A549 (cell line): Measurements from ENCODE around the gene PTCD3. TPM values are rescaled to one million over a fixed set of nuclear protein-coding genes. Genes with fewer than 3 reads are reported as not detected.

Source experiments
- ATAC-seq, 2 experiments: fragments of 200-7000 bp in 1 of 2; fragments of >200 bp in 1 of 2; cut with Nextera tagmentation in 1 of 2; cut with Tn5 transposase in 1 of 2; 3 replicates each; pipeline versions ENCODE4 v1.8.0 to v1.9.1; 2018 to 2020; ENCODE audit warnings: mild to moderate bottlenecking in 1 of 2, moderate library complexity in 1 of 2
- CTCF ChIA-PET: fragments of 300-600 bp; sonication (Branson Sonifier 250); formaldehyde crosslinking; extraction: SDS; loops from one replicate; lab custom pipeline; 2021; ENCODE audit warnings: antibody characterized with exemption, inconsistent platforms; lab: Yijun Ruan, JAX
- POLR2A ChIA-PET: fragments of 350-600 bp; formaldehyde crosslinking; extraction: SDS; loops from one replicate; lab custom pipeline; 2021; ENCODE audit warnings: antibody characterized with exemption, inconsistent platforms; lab: Yijun Ruan, JAX
- DNase-seq, 2 experiments: peaks; one replicate each; pipeline versions ENCODE4 v3.0.0 to v3.0.0-alpha.2; 2011 to 2016; ENCODE audit warnings: low read depth in 1 of 2, low spot score in 1 of 2
- FAIRE-seq: peaks from 2 replicates; lab custom pipeline; 2011; peaks lifted over from hg19 to GRCh38; lab: Jason Lieb, UNC
- H3K27ac ChIP-seq, 2 experiments: fragments of >200 bp; sonication (Bioruptor Twin); formaldehyde crosslinking; 3 replicates each; pipeline ENCODE4 v1.5.1; 2016 to 2017
- H3K4me1 ChIP-seq: fragments of >200 bp; sonication (Bioruptor Twin); formaldehyde crosslinking; 3 replicates; pipeline ENCODE4 v1.6.1; 2016
- H3K4me2 ChIP-seq: fragments of >200 bp; sonication (Bioruptor Twin); formaldehyde crosslinking; 3 replicates; pipeline ENCODE4 v1.6.1; 2016
- H3K4me3 ChIP-seq: fragments of >200 bp; sonication (Bioruptor Twin); formaldehyde crosslinking; 3 replicates; pipeline ENCODE4 v1.5.1; 2016
- H3K9me3 ChIP-seq: fragments of >200 bp; sonication (Bioruptor Twin); formaldehyde crosslinking; 3 replicates; pipeline ENCODE4 v1.6.1; 2016
- CBX8 ChIP-seq: fragments of 200-600 bp; sonication (generic); IDR thresholded peaks from 2 replicates; pipeline ENCODE4 v1.6.1; 2016
- EHF ChIP-seq: fragments of 250-450 bp; sonication (Bioruptor Pico); IDR thresholded peaks from 2 replicates; pipeline ENCODE4 v1.5.0; 2020; ENCODE audit warnings: mild to moderate bottlenecking
- FOSB ChIP-seq: fragments of 250-450 bp; sonication (Bioruptor Pico); IDR thresholded peaks from 2 replicates; pipeline ENCODE4 v1.5.0; 2020; ENCODE audit warnings: mild to moderate bottlenecking, moderate library complexity
- HOXB13 ChIP-seq: fragments of 250-450 bp; sonication (Bioruptor Pico); IDR thresholded peaks from 2 replicates; pipeline ENCODE4 v1.5.0; 2020; ENCODE audit warnings: low read depth, mild to moderate bottlenecking, moderate library complexity
- HOXB5 ChIP-seq: fragments of 250-450 bp; sonication (Bioruptor Pico); IDR thresholded peaks from 2 replicates; pipeline ENCODE4 v1.5.0; 2020; ENCODE audit warnings: mild to moderate bottlenecking, moderate library complexity
- KDM1A ChIP-seq: fragments of 200-600 bp; sonication (generic); IDR thresholded peaks from 2 replicates; pipeline ENCODE4 v1.6.1; 2016; ENCODE audit warnings: low read depth, mild to moderate bottlenecking
- NR3C1 ChIP-seq: fragments of >200 bp; sonication (Bioruptor Twin); formaldehyde crosslinking; IDR thresholded peaks from 3 replicates; pipeline ENCODE4 v1.6.1; 2017
- RARB ChIP-seq: fragments of 250-450 bp; sonication (Bioruptor Pico); IDR thresholded peaks from 2 replicates; pipeline ENCODE4 v1.8.0; 2021; ENCODE audit warnings: mild to moderate bottlenecking, moderate library complexity
- RFX5 ChIP-seq: fragments of 450-650 bp; IDR thresholded peaks from 2 replicates; pipeline ENCODE4 v1.7.1; 2014; ENCODE audit warnings: antibody characterized with exemption, mild to moderate bottlenecking, moderate library complexity
- RNF2 ChIP-seq: fragments of 200-600 bp; sonication (generic); IDR thresholded peaks from 2 replicates; pipeline ENCODE4 v1.6.1; 2016; ENCODE audit warnings: low read depth, mild to moderate bottlenecking, antibody characterized with exemption, moderate library complexity, borderline replicate concordance
- SMC3 ChIP-seq: fragments of >200 bp; sonication (Bioruptor Twin); formaldehyde crosslinking; IDR thresholded peaks from 3 replicates; pipeline ENCODE4 v1.6.1; 2018; ENCODE audit warnings: inconsistent platforms
- ZC3H11A ChIP-seq: fragments of 450-650 bp; IDR thresholded peaks from 2 replicates; pipeline ENCODE4 v1.6.1; 2014; ENCODE audit warnings: antibody characterized with exemption, mild to moderate bottlenecking
- WGBS: methylation state at CpG from one replicate; pipeline ENCODE4 v1.1.6; 2017; ENCODE audit errors: missing lambda C conversion rate; 5-methylcytosine and 5-hydroxymethylcytosine counted together
- polyA plus RNA-seq, 4 experiments: library from polyadenylated mRNA; depleted of rRNA in 3 of 4; stranded (reverse); fragments of >200 nt; fragmentation: RNase III in 1 of 4; extraction: RNeasy Plus Mini Kit Qiagen cat#74134 plus additional on column Dnase treatment in 1 of 4; gene quantifications; 2 replicates in 3 of 4; 3 replicates in 1 of 4; pipeline ENCODE4 v1.2.3, GENCODE V29; 2011 to 2017
- small RNA-seq, 6 experiments: library from RNA; depleted of rRNA; stranded (forward); fragments of <200 nt; gene quantifications; one replicate each; pipeline ENCODE3, GENCODE V24; 2012
- TF ChIP-seq, protein P1 (sequence below): IDR thresholded peaks from 2 replicates; pipeline ENCODE4 v1.6.1; 2012; ENCODE audit warnings: low read depth, borderline replicate concordance
- TF ChIP-seq, protein P2 (sequence below): IDR thresholded peaks from 2 replicates; pipeline ENCODE4 v1.6.1; 2012

The PTCD3 gene
- polyA plus RNA-seq, 2 of the 4 experiments (the other 2 are of a cell fraction) = 200 to 260 TPM

DNA sequence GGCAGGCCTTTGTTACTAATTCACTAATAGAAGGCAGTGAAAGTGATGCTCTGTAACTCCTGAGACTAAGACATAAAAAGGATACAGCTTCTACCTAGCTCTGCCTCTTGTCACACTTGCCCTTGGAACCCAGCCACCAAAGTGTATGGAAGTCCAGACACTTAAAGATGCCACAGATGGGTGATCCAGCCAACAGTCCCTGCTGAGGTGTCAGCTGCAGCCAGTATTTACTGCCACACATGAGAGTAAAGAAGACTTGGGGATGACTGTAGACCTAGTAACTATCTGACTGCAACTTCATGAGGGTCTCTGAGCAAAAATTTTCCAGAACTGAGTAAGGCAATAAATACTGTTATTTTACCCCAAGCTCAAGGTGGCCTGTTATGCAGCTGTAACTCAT is 80.4 kb downstream of the PTCD3 start:
- H3K9me3 ChIP-seq = no peaks in the 10 kb centered on the region
- POLR2A ChIA-PET = interaction anchor here (2.3 kb wide), 1 partner anchor 8 kb away, joined by 12 read pairs; the partner anchor contains the start of gene IMMT
- CTCF ChIA-PET = no interaction called here
- H3K27ac ChIP-seq = no peak overlapping the region
- peaks cover 27% of the 10 kb centered on the region for H3K4me1 ChIP-seq
- no peak for FAIRE-seq
- TF ChIP-seq FOSB (CRISPR knock-in tag) (no peak), CBX8 (no peak), RFX5 (no peak), HOXB13 (CRISPR knock-in tag) (no peak), KDM1A (no peak), SMC3 (no peak)
- TF ChIP-seq, all 56 proteins: peak for 0
- DNase-seq = no peak
- Histone ChIP-seq H3K4me2 (no peak overlapping the region), H3K4me3 (no peak overlapping the region)
- peak; percentile 17 to 21; a peak in 3 of 6 replicates for ATAC-seq

DNA sequence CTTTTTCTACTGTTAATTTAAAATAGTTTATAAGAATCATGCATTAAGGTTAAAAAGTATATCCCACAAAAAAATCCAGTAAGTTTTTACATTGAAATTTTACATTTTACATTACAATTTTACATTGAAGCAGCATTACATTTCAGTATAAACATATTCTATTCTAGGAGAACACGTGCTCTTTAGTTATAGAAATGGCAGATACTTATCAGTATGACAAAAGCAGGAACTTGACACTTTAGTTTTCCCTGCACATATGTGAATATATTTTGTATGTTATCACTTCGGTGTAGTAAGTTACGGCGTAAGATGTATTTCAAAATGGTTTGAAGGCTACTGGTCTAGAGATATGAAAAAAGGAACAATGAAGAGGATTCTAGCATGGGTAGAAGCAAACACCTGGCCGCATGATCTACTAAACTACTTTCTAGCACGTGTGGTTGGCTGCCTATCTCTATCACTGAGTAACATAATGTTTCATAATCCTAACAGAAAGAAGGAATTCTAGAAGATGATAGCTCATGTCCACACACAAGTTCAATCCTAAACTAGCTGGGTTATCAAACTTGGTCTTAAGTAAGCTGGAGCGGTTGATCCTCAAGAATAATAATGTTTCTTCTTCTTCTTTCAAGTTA is 83.9 kb downstream of the PTCD3 start:
- no peak overlapping the region for H3K27ac ChIP-seq
- no peak overlapping the region for H3K4me2 ChIP-seq
- H3K9me3 ChIP-seq = no peaks in the 10 kb centered on the region
- H3K4me3 ChIP-seq = no peak overlapping the region
- ChIA-PET CTCF (no interaction called here), POLR2A (no interaction called here)
- TF ChIP-seq NR3C1 (no peak), CBX8 (no peak), RNF2 (no peak), HOXB5 (CRISPR knock-in tag) (no peak), RARB (CRISPR knock-in tag) (no peak), EHF (CRISPR knock-in tag) (no peak), ZC3H11A (no peak)
- TF ChIP-seq, protein P1, sequence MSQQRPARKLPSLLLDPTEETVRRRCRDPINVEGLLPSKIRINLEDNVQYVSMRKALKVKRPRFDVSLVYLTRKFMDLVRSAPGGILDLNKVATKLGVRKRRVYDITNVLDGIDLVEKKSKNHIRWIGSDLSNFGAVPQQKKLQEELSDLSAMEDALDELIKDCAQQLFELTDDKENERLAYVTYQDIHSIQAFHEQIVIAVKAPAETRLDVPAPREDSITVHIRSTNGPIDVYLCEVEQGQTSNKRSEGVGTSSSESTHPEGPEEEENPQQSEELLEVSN = no peak
- TF ChIP-seq, protein P2, sequence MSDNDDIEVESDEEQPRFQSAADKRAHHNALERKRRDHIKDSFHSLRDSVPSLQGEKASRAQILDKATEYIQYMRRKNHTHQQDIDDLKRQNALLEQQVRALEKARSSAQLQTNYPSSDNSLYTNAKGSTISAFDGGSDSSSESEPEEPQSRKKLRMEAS = no peak
- FAIRE-seq (no peak), ATAC-seq (no peak), DNase-seq (no peak)
- peaks cover 27% of the 10 kb centered on the region for H3K4me1 ChIP-seq
- WGBS = 90% methylated on average over 7 of the region's 7 CpGs

Small RNAs within 50 kb of the gene (small RNA-seq; reads per million reads assigned to genes)
- gene RF00019 = 0 reads per million in 6 experiments
- gene SNORD94 = 25.5 to 124 (median 46.6) reads per million in 6 experiments

Other genes starting within 250 kb of the PTCD3 start
- gene ST3GAL5, start 217.2 kb upstream of the PTCD3 start, polyA plus RNA-seq (2011; rRNA removed) = 115 and 119 TPM in 2 replicates
- 34.1 to 36.9 TPM (median 35.9 TPM) in 3 replicates for gene ST3GAL5, start 217.2 kb upstream of the PTCD3 start, polyA plus RNA-seq (2017; fragmentation: RNase III; extraction: RNeasy Plus Mini Kit Qiagen cat#74134 plus additional on column Dnase treatment)
- 22.8 and 29.4 TPM in 2 replicates for gene POLR1A, start 349 bp upstream of the PTCD3 start, polyA plus RNA-seq (2011; rRNA removed)
- 51.1 to 55.7 TPM (median 52.6 TPM) in 3 replicates for gene POLR1A, start 349 bp upstream of the PTCD3 start, polyA plus RNA-seq (2017; fragmentation: RNase III; extraction: RNeasy Plus Mini Kit Qiagen cat#74134 plus additional on column Dnase treatment)
- gene IMMT, start 89.2 kb downstream of the PTCD3 start, polyA plus RNA-seq (2011; rRNA removed) = 126 and 157 TPM in 2 replicates
- 101 to 109 TPM (median 107 TPM) in 3 replicates for gene IMMT, start 89.2 kb downstream of the PTCD3 start, polyA plus RNA-seq (2017; fragmentation: RNase III; extraction: RNeasy Plus Mini Kit Qiagen cat#74134 plus additional on column Dnase treatment)
- gene MRPL35, start 93.2 kb downstream of the PTCD3 start, polyA plus RNA-seq (2011; rRNA removed) = 115 and 122 TPM in 2 replicates
- 68.6 to 78.6 TPM (median 70.5 TPM) in 3 replicates for gene MRPL35, start 93.2 kb downstream of the PTCD3 start, polyA plus RNA-seq (2017; fragmentation: RNase III; extraction: RNeasy Plus Mini Kit Qiagen cat#74134 plus additional on column Dnase treatment)
- 0.30 and 0.37 TPM in 2 replicates for gene REEP1, start 231.4 kb downstream of the PTCD3 start, polyA plus RNA-seq (2011; rRNA removed)
- gene REEP1, start 231.4 kb downstream of the PTCD3 start, polyA plus RNA-seq (2017; fragmentation: RNase III; extraction: RNeasy Plus Mini Kit Qiagen cat#74134 plus additional on column Dnase treatment) = 0.36 to 0.52 TPM (median 0.45 TPM) in 3 replicates